ENCODE measurements around the gene STAT6. TPM values are rescaled to one million over a fixed set of nuclear protein-coding genes. Genes with fewer than 3 reads are reported as not detected.
"Not testable (repeated sequence)": the region's sequence is repeated elsewhere in the genome, so short reads cannot be mapped to it uniquely, and the experiment has no call there.

Gene STAT6
- polyA plus RNA-seq, 5 donors: 131 to 169 (median 162) TPM

DNA sequence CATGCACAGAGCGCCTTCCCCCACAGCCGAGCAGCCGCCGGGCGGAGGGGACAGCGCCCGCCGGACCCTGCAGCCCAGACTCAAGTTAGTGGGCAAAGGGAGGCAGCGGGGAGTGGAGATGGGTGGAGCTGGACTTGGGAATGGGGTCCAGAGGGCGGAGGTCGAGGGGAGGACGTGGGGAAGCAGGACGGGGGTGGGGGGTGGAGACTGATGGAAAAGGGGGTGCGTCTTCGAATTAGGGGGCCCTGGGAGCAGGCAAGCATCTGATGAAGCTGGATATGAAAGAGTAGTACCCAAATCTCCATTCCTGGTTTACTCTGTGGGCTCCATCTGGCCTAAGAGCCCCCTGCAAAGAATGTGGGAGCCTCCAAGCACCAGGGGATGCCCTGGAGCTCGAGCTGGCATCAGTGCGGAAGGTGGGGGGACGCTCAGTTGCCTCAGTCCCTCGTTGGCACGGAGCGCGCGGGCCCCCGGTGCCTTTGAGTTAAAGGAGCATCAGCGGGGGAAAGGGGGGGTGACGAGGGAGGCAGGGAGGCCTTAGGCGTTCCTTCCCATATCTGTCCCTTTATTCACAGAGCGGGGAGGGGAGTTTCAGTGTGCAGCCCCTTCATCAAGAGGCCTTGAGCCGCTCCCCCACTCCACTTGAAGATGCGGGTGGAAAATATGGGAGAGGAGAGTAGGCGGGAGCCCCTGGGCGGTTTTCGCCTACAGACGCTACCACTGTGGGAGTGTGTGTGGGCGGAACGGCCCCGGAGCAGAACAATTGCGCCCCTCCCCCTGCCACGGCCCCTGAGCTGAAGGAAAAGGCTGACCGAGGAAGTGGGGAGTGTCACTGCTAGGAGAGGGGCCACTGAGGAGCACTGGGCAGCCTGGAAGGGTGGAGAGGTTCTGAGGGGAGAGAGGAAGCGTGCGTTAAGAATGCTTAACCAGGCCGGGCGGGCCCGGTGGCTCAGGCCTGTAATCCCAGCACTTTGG lies 21.6 kb downstream of the STAT6 start:
- peak; percentile 72 to 74 for DNase-seq

DNA sequence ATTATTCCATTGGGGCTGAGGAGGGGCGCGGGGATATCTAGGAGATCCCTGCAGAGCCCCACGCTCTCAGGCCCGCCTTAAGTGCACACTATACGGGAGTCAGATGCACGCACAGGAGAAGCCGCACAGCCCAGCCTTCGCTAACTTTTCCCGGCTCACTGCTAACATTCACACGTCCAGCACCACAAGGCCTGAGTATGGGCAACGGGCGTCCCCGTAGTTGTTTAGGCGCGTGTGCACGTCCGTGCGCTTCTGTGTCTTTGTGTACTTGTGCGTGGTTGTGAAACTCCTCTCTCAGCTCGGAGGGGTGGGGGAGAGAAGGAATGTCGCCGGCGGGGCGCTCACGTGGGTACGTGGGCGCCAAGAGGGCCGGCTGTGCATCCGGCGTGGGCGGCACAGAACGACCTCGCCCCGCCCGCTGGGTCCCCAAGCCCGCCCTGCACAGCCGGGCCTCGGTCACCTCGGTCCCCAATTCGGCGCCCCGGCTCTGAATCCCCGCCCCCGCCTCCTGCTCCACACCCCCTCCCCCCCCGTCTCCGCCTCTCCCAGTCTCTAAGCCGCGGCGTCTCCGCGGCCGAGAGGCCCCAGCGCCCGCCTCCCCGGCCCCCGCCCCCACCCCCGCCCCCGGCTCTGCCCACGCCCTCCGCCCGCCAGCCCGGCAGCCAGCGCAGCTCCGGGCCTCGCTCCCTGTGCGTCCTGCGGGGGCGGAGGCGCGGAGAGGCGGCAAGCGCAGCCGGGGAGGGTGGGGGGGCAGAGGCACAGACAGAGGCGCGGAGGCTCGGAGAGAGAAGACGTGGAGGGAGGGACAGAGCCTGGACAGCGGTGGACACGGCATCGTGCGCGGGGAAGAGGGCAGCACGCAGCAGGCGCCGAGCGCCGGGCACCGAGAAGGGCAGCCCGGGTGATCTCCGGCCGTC lies 22.6 kb downstream of the STAT6 start, which contains the start of gene NAB2:
NAB2 (plus strand) TSS at position 761 of the 917 bp plus-strand sequence. CDS start 158 bp downstream, outside the sequence.
- DNase-seq: peak; percentile 97 to 98

DNA sequence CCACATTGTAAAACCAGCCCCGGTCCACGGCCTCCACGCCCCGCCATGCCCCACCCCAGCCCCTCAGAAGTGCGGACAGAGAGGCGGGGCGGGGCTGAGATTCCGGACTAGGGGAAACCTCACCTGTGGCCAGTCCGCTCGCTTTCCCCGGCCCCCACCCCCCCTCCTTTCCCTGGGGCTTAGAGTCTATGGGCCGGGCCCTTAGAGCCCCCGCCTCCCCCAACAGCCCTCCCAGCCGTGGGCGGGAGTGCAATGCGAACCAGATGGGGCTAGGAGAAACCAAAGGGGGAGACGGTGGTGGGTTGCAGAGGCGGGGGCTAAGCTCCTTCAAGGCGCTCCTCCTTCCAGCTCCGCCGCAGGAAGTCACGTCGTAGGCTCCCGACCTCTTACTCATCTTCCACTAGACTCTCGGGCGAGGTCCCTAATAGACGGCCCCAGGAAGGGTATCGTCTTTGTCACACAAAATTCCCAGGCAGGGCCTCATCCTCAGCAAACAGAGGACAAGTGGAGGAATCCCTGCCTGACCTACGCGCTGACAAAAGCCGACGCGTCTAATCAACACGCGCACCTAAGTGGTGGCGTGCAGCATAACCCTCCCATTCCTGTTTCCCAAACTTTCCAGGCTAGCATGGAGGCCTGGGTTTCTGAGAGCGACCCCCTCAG lies 23.3 kb downstream of the STAT6 start:
- DNase-seq: peak; percentile 94 to 95

GRCh38 chr12:57087010-57087690 lies 24.0 kb downstream of the STAT6 start:
- peak; percentile 89 to 92 for DNase-seq

GRCh38 chr12:57086493-57087009 lies 24.6 kb downstream of the STAT6 start:
- peak; percentile 78 to 84 for DNase-seq

GRCh38 chr12:57085999-57086492 lies 25.1 kb downstream of the STAT6 start:
- DNase-seq: peak; percentile 79

GRCh38 chr12:57080855-57081254 lies 30.3 kb downstream of the STAT6 start:
- DNase-seq: no peak

GRCh38 chr12:57079821-57080220 lies 31.3 kb downstream of the STAT6 start:
- DNase-seq: no peak

DNA sequence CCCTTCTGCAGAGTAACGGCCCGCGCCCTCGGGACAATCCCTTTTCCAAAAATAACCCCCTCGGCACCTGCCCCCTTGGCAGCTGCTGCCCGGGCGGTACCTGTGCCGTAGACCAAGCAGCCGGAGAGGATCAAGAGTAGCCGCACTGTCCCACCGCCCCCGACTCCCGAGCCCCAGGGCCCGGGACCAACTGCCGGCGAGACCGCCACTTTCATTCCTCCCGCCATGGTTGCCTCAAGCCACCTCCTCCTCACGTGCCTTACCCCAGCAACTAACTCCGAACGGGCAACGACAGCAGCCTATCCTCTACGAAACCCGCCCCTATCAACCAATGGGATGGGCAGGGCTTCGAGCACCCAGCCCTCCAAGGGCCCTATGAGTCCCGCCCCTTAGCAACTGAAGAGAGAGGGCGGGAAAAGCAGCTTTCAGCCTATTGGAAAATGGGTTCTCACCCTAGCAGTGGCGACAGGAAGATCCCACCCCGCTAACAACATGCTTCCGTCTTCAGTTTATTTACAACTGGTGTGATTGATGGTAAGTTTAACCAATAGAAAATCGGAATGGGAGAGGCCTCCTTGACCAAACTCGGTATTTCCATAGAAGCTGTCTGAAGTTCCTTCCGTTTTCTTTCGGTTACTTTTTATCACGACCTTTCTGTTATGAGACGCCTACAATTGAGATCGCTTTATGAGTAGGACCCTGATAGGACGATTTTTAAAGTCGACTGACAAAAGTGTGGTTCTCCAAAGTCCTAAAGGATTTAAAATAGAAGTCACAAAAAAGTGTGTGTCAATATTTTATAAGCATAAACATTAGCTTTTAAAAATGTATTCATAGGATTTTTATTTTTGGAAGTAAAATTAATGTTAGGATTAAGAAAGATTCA lies 32.4 kb downstream of the STAT6 start, which contains the start of gene NEMP1:
NEMP1 (minus strand) TSS at position 273 of the 886 bp plus-strand sequence; CDS start at position 227, 46 bp downstream.
- DNase-seq: peak; percentile 99

DNA sequence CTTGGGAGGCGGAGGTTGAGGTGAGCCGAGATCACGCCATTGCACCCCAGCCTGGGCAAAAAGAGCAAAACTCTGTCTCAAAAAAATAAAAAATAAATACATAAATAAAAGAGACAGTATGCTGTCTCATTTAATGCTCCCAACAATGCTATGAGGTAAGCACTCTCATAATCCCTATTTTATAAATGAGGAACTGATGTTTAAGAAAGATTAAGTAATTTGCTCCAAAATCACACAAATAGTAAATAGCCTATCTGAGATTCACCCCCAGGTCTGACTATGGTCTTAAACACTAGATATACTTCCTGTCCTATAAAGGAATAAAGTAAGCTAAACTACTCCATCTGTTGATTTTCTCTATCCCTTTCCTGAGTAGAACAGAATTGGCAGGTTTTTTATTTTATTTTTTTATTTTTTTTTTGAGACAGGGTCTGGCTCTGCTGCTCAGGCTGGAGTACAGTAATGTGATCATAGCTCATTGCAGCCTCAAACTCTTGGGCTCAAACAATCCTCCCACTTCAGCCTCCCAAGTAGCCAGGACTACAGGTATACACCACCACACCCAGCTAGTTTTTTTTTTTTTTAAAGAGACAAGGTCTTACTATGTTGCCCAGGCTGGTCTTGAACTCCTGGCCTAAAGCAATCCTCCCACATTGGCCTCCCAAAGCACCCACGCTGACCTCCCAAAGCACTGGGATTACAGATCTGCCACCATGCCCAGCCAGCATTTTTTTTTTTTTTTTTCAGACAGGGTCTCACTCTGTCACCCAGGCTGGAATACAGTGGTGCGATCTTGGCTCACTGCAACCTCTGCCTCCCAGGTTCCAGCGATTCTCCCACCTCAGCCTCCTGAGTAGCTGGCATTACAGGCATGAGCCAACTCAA lies 37.4 kb downstream of the STAT6 start:
- not testable (repeated sequence) for DNase-seq

GRCh38 chr12:57072661-57073060 lies 38.5 kb downstream of the STAT6 start:
- DNase-seq: no peak

DNA sequence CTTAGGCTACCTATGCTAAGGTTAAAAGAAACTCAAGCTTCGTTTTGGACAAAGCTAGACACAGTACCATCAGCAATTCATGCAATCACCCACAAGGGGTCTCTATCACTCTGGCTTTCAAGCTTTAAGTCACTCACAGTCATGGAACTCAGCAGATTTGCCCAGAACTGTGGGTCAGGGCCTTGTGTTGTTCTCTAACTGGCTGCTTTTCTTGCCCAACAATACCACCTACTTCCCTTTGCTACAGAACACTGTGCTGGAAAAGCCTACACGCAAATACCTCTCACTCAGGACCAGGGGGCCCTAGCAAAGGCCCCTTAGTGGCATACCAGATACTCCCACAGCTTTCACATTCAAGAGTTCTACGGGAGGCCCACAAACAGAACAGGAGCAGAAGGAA lies 41.6 kb downstream of the STAT6 start:
- DNase-seq: peak; percentile 72 to 79

DNA sequence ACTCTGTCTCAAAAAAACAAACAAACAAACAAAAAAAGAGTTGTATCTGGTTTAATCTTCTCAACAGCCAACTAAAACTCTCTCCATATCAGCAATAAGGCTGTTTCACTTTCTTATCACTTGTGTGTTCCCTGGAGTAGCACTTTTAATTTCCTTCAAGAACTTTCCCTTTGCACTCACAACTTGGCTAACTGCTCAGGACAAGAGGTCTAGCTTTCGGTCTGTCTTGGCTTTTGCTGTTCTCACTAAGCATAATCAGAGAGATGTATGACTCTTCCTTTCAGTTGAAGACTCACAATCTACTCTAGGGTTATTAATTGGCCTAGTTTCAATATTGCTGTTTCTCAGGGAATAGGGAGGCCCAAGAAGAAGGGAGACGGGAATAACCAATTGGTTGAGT lies 44.9 kb downstream of the STAT6 start:
- DNase-seq: no peak

GRCh38 chr12:57063991-57064685 lies 47.0 kb downstream of the STAT6 start:
- DNase-seq: no peak

- no peak for DNase-seq
These were observed 52.7 kb downstream of the STAT6 start for GRCh38 chr12:57058454-57058853.

- no peak for DNase-seq
These were observed 54.0 kb downstream of the STAT6 start for GRCh38 chr12:57057067-57057751.

- no peak for DNase-seq
These were observed 55.3 kb downstream of the STAT6 start for GRCh38 chr12:57055824-57056223.
